Vagina (tissue), 2 donors: ENCODE measurements around the gene LRRC61.

Source experiments
- CTCF ChIP-seq, 3 experiments: fragments of 450-650 bp in 2 of 3; fragments of 200-600 bp in 1 of 3; sonication (generic) in 1 of 3; IDR thresholded peaks; one replicate each; pipeline ENCODE4 v1.5.1; 2017 to 2019; ENCODE audit warnings: antibody characterized with exemption in 3 of 3, mild to moderate bottlenecking in 2 of 3, moderate library complexity in 2 of 3
- POLR2AphosphoS5 ChIP-seq, 2 donors: sonication (generic); formaldehyde crosslinking; IDR thresholded peaks; one replicate each; pipeline ENCODE4 v1.9.0; 2017; ENCODE audit warnings: antibody characterized with exemption in 2 of 2, mild to moderate bottlenecking in 2 of 2, low read depth in 1 of 2; ENCODE audit not compliant: insufficient read depth in 1 of 2

DNA sequence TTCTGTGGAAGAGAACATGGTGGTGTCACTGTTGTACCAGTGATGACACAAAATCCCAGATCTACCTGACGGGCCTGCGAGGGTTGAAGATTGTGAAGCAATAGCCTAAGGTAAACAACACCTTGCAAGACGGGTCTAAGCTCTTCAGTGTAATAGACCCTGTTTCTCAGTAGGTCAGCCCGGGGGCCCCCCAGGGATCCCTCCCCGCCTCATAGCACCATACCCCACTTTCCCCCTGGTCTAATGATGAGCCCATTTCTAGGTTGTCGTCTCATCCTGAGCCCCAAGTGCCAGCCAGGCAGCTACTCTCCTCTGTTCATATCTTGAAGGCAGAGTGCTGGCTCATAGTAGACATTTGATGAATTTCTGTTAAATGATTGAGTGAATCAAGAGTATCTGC, 2.7 kb downstream of the LRRC61 start:
- no peak for TF ChIP-seq CTCF (IDR thresholded peaks at IDR 0.05)
- TF ChIP-seq POLR2AphosphoS5 (IDR thresholded peaks at IDR 0.05; ENCODE audit: insufficient read depth in 1 of 2, low read depth in 1 of 2): no peak
